Measurements from ENCODE around the gene MAPK12.

The MAPK12 gene

DNA sequence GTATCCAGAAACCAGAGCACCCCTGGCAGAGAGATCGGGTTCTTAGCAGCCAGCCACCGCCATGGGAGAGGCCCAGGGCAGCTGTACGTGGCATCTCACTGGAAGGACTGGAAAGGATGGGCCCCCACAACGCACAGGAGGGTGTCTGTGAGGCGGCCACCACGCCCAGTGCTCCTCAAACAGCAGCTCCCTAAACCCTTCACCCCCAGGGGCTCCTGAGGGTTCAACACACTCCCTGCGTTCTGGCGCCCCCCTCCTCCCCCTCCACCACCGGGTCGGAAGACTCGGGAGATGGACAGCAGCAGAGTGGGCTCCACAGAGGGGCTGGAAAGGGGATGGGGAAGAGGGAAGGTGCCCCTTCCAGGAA is 1.1 kb downstream of the MAPK12 start:
- DNase-seq (ENCODE audit: insufficient read length, low spot score) (no peak), FAIRE-seq (no peak)

DNA sequence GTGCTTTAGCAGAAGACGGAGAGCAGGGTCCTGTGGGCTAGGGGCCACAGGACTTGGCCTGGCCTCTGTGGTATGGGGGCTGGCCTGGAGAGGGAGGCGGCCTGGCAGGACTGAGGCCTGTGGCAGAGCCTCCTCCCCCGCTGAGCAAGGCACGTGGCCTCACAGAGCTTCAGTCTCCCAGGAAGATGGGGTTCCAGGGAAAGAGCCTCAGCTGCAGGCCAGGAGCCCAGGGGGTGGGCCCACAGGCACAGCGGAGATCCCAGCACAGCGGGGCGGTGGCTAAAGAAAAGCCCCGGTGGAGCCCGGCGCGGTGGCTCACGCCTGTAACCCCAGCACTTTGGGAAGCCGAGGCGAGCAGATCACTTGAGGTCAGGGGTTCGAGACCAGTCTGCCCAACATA is 2.2 kb downstream of the MAPK12 start:
- DNase-seq (ENCODE audit: insufficient read length, low spot score) (no peak), FAIRE-seq (no peak)
- no peak for TF ChIP-seq POLR2A (IDR thresholded peaks at IDR 0.05; ENCODE audit: low read depth, low read length)

More for the DNA sequence above, 1.1 kb downstream of the MAPK12 start:
- TF ChIP-seq POLR2A (IDR thresholded peaks at IDR 0.05; ENCODE audit: low read depth, low read length) = no peak

GRCh38 chr22:50258361-50259292 is 2.9 kb downstream of the MAPK12 start:
- no peak for FAIRE-seq

DNA sequence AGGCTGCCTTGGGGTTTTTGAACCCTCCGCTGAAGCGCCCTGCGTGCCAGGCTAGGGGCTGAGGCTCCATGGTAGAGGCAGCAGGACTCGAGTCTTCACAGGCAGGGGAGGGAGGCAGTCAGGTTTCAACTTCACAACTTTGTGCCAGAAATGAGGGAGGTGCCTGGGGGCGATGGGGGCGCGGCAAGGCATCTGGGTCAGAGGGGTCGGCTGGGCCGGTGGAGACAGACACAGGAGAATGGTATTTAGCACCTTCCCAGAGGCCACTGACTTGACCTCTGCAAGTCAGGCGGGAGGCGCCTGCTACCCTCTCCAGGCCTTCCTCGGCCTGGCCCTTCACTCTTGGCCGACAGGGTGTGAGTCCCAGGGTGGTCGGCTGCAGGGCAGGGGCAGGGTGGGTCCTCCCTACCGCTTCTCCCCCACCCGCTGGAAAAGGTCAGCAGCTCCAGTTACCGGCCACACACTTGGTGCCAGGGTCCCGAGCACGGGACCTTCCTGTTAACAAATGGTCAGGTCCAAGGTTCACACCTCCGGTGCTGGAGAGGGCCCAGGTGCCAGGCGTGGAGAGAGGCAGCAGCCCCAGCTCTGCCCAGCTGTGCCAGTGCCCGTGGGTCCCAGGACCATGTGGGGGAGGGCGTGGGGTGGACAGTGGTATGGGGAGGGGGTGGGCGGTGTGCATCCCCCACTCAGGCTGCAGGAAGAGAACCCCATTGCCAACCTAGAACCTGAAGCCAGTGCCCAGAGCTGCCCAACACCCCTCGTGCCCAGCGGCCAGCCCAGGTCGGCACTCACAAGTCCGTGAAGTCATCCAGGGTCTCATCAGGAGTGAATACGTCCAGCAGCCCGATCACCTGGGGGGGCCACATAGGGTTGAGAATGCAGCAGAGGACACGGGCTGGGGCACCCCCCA is 3.8 kb downstream of the MAPK12 start:
- FAIRE-seq = no peak
- DNase-seq (ENCODE audit: insufficient read length, low spot score) = no peak
- TF ChIP-seq POLR2A (IDR thresholded peaks at IDR 0.05; ENCODE audit: low read depth, low read length) = no peak

More at GRCh38 chr22:50258361-50259292, 2.9 kb downstream of the MAPK12 start:
- no peak for TF ChIP-seq POLR2A (IDR thresholded peaks at IDR 0.05; ENCODE audit: low read depth, low read length)
- DNase-seq (ENCODE audit: insufficient read length, low spot score) = no peak

- TF ChIP-seq POLR2A (IDR thresholded peaks at IDR 0.05; ENCODE audit: low read depth, low read length) = no peak
- FAIRE-seq (no peak), DNase-seq (ENCODE audit: insufficient read length, low spot score) (no peak)
Measured at GRCh38 chr22:50257041-50257440, 4.4 kb downstream of the MAPK12 start.

DNA sequence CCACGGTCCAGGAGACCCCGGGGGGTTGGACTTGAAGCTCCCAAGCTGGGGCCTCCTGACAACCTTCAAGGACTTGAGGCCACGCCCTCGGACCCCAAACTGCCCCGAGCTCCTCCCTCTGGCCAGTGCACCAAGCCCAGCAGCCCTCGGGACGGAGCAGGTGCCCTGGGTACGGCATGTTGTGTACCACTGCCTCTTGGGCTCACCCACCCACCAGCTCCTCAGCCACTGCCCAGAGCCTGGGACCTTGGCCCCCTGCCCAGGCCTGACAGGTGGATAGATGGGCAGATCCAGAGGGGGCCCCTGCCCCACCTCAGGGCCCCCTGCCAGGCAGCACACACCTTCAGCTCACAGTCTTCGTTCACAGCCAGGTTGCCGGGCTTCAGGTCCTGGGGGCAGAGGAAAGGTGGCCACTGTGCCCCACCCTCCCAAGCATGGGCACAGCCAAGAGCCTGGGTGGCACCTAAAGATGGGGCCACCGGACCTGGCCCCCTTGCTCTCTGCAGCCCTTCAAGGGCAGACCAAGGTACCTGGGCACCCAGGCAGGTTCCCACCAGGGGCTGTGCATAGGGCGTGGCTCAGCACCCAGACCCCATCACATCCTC is 5.1 kb downstream of the MAPK12 start:
- FAIRE-seq (no peak), DNase-seq (ENCODE audit: insufficient read length, low spot score) (no peak)
- no peak for TF ChIP-seq POLR2A (IDR thresholded peaks at IDR 0.05; ENCODE audit: low read depth, low read length)

DNA sequence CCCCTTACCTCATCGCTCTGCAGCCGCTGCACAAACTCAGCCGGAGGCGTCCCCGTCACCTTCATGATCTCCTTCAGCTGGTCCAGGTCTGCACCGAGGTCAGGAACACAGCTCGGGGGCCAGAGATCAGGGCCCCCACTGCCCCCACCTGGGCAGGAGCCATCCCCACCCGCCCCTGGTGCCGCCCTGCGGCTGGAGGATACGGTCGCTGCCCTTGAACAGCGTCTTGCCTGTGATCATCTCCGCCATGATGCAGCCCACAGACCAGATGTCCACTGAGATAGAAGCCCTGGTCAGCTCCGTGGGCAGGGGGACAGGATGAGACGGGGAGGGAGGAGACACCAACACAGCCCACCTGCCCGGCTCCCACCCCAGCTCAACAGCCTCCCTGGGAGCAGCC is 5.9 kb downstream of the MAPK12 start:
- DNase-seq (ENCODE audit: insufficient read length, low spot score) (no peak), FAIRE-seq (no peak)
- TF ChIP-seq POLR2A (IDR thresholded peaks at IDR 0.05; ENCODE audit: low read depth, low read length) = no peak

DNA sequence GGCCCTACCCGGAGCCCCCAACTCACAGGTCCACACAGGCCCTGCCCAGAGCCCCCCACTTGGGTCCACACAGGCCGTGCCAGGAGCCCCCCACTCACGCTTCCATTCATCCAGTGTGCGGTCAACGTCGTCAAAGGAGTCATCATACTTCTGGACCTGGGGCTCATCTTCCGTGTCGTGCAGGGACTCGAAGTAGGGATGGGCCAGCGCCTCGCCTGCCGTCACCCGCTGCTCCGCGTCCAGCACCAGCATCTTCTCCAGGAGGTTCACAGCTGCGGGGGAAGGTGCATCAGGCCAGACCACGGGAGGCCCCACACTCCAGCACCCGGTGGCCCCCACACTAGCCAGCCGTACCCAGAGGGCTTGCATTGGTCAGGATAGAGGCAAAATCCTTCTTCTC is 6.4 kb downstream of the MAPK12 start:
- FAIRE-seq (no peak), DNase-seq (ENCODE audit: insufficient read length, low spot score) (no peak)
- TF ChIP-seq POLR2A (IDR thresholded peaks at IDR 0.05; ENCODE audit: low read depth, low read length) = no peak

GRCh38 chr22:50253941-50254340 is 7.5 kb downstream of the MAPK12 start:
- FAIRE-seq (no peak), DNase-seq (ENCODE audit: insufficient read length, low spot score) (no peak)
- no peak for TF ChIP-seq POLR2A (IDR thresholded peaks at IDR 0.05; ENCODE audit: low read depth, low read length)

DNA sequence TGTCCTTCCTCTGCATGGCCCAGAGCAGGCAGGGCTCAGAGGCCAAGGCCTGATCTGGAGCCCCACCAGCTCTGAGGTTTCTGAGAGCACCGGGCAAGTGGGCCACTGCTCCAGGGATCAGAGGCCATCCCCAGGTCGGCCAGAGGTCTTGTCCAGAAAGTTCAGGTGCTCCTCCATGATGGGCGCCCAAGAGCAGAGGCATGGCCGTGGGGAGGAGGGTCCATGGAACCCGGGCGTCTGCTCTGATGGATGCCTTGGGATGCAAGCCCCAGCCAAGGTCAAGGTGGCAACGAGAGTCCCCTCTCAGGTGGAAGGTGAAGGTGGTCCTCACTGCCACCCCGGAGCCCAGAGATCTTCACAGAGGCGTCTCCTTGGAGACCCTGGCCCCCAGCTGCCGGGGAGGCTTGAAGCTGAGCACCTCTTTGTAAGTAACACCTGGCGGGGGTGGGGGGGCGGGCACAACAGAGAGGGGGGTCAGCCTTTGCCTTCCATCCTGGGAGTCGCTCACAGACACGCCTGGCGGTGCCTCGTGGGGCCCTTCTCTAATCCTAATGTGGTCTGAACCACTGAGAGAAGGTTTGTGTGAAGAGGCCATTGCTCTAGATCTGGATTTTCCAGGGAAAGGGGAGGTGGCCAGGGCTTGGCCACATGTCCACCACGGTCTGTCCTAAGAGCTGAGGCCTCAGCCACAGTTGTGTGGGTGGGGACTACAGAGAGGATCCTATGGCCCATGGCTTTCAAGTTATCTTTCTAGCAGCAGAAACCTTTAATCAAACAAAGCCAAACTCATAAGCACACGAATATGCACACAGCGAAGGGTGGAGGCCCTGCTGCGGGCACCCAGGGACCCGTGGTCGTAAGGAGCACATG is 8.2 kb downstream of the MAPK12 start:
- no peak for DNase-seq (ENCODE audit: insufficient read length, low spot score)
- TF ChIP-seq POLR2A (IDR thresholded peaks at IDR 0.05; ENCODE audit: low read depth, low read length) = no peak
- FAIRE-seq = no peak

GRCh38 chr22:50252082-50253045 is 9.1 kb downstream of the MAPK12 start:
- no peak for FAIRE-seq
- TF ChIP-seq POLR2A (IDR thresholded peaks at IDR 0.05; ENCODE audit: low read depth, low read length) = no peak
- DNase-seq (ENCODE audit: insufficient read length, low spot score) = peak; percentile 67

DNA sequence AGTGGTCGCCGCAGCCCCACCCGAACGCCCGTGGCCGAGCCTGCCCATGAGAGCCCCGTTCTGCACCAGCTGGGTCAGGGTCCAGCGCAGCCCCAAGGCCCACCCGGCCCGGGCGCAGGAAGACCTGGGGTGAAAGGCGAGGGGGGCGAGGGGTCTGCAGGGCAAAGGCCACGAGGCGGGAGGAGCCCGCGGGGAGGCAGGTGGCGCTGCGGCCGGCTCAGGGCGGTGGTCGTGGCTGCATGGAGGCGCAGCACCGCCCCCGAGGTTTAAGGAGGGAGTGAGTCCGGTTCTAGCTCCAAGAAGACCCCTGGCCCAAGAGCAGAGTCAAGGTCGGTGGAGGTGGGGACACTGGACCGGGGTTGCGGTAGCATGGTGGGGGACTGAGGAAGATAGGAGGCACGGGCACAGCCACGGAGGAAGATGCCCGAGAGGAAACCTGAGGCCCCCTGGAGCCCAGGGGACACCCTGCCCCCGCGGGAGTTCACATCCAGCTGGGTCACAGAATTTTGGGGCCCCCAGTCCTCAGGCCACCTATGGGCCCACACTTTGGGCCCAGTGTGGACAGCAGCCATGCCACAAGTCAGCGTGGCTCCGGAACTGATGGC is 9.9 kb downstream of the MAPK12 start:
- FAIRE-seq (no peak), DNase-seq (ENCODE audit: insufficient read length, low spot score) (no peak)
- no peak for TF ChIP-seq POLR2A (IDR thresholded peaks at IDR 0.05; ENCODE audit: low read depth, low read length)
